Kasumi-1 (cell line): ENCODE measurements around the gene MBD3L1.

Source experiments
- DNase-seq, 2 experiments: peaks; one replicate each; lab custom pipeline; 2025; lab: John Stamatoyannopoulos, UW

Gene MBD3L1

DNA sequence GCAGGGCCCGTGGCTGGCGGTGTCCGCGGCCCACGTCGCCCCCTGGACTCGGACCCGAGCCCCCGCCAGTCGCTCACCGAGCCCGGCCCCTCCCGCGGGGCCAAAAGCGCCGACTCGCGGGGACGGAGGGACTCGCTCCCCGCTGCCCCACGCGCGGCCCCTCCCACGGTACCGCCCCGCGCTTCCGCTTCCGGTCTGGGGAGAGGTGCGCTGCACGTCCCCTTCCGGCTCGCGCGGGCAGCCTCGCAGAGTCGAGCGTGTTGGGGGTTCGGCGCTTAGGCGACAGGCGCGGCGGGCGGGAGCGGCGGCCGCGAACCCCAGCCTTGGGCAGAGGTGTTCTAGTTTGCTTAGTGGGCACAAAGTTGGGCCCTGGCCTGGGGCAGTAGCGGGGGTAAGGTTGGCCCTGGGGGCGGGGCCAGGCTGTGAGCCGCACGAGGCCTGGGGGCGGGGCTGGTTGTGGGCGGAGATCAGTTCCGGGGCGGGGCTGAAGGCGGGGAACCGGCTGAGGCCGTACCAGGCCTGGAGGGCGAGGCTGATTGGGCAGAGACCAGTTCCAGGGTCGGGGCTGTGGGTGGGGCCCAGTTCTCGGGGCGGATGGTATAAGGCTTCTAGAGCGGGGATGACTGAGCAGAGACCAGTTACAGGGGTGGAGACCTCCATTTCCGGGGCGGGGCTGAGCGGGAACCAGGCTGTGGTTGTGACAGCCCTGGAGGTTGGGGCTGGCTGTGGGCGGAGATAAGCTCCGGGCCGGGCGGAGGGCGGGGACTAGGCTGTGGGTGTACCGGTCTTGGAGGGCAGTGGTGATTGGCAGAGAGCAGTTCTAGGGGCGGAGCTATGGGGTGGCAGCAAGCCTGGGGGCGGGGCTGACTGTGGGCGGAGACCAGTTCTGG, at the start of gene MBD3L1, which contains the start of gene ZNF558:
Gene MBD3L1 (plus strand): TSS at position 246 of the 890 bp plus-strand sequence. CDS start 10,302 bp downstream, outside the sequence.
Gene ZNF558 (minus strand): TSS at position 173 of the 890 bp plus-strand sequence. CDS start 9,645 bp downstream, outside the sequence.
- DNase-seq: peak; percentile 95 to 96

DNA sequence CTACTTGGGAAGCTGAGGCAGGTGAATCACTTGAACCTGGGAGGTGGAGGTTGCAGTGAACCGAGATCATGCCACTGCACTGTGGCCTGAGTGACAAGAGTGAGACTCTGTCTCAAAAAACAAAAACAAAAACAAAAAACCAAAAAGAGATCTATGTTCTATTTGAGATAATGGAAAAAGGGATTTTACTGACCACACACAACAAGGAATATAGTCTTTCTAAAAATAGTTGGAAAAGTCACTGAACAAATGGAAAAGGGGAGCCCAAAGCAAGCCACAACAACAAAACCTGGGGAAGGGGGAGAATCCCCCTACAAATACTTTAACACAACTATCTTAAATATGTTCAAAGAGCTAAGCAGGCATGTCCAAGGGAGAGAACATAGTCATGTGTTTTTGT, 37.4 kb upstream of the MBD3L1 start:
- no peak for DNase-seq

DNA sequence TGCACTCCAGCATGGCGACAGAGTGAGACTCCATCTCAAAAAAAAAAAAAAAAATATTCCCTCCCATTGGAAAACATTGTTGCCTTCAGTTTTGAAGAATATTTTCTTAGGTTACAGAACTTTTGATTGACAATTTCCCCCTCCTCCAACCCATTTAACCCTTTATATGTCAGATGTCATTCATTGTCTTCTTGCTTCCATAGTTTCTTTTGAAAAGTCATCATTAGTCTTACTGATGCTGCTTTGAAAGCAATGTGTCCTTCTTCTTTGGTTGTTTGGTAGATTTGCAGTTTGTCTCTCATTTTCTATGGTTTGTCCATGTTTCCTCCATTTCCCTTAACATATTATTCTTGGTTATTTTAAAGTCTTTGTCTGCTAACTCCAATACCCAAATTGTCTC, 25.5 kb upstream of the MBD3L1 start:
- no peak for DNase-seq

DNA sequence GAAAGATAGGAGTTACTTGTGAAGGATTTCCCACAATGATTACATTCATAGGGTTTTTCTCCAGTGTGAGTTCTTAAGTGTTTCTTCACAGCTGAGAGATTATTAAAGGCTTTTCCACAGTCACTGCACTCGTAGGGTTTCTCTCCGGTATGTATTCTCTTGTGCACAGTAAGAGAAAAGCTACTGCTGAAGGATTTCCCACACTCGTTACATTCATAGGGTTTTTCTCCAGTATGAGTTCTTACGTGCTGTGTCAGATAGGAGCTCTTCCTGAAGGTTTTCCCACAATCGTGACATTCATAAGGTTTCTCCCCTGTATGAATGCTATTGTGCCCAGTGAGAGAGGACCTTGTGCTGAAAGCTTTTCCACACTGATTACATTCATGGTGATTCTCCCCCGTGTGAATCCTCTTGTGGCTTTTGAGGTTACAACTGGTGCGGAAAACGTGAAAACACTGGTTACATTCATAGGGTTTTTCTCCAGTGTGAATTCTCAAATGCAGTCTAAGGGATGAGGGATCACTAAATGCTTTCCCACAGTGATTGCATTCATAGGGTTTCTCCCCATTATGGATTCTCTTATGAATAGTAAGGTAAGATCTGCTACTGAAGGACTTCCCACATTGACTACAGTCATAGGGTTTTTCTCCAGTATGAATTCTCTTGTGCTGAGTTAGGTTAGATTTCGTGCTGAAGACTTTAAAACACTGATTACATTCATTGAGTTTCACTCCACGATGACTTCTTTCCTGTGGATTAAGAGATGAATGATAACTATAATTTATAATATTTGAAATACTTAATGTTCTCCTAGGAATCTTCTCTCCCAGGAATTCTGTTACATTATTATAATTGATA, 20.6 kb upstream of the MBD3L1 start:
- DNase-seq: no peak

DNA sequence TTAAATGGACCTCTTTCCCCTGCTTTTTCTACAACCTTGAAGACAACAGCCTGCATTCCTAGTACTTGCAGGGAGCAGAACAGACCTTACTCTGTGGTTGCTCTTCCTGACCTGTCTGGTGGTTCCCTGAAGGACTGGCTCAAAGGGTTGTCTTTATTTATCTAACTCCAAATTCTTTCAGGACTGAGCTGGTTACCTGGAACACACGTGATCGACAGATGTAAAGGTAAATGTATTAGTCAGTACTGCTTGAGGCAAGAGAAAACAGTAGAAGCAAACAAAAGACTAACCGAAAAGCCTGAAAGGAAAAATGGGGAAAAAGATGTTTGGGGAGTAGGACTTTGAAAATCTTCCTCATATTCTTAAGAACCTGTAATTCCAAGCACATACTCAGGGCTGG, 18.0 kb upstream of the MBD3L1 start:
- no peak for DNase-seq

DNA sequence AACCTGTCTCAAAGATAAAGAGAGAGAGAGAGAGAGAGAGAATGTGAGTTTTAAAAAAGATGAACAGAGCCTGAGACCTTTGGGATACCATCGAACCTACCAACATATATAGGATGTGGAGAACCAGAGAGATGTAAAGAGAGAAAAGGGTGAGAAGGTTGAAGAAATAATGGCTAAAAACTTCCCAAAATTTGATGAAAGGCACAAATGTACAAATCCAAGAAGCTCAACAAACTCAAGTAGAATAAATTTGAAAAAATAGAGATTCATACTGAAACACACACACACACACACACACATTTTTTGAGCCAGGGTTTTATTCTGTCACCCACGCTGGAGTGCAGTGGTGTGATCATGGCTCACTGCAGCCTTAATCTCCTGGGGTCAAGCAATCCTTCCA, 16.4 kb upstream of the MBD3L1 start:
- no peak for DNase-seq

DNA sequence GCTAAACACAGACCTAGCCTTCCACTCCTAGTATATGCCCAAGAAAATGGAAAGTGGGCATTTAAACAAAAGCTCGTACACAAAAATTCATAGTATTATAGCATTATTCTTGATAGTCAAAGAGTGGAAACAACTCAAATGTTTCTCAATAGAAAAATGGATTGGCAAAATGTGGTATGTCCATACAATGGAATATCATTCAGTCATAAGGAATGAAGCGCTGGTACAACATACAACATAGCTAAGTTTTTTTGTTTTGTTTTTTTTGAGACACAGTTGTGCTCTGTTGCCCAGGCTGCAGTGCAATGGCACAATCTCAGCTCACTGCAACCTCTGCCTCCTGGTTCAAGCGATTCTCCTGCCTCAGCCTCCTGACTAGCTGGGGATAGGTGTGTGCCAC, 11.9 kb upstream of the MBD3L1 start:
- no peak for DNase-seq

DNA sequence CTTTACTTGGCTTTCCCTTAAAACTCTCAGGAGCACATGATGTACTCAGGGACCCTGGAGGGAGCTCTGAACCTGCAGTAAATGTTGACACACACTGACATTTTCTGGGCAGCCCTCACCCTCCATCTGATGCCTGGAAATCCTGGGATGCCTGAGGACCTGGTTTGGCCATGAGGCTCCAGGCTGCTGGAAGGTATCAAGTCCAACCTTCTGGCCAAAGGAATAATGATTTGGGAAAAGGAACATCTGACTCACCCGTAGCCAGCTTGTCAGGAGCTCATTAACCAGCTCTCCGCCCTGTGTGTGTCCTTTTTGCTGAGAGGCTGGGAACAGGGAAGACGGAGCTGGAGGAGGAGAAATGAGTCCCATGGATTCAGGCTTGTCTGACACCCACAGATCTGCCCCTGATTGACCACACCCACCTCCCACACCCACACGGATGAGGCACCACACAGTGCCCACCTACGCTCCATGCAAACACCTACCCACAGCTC, 10.4 kb upstream of the MBD3L1 start:
- no peak for DNase-seq

DNA sequence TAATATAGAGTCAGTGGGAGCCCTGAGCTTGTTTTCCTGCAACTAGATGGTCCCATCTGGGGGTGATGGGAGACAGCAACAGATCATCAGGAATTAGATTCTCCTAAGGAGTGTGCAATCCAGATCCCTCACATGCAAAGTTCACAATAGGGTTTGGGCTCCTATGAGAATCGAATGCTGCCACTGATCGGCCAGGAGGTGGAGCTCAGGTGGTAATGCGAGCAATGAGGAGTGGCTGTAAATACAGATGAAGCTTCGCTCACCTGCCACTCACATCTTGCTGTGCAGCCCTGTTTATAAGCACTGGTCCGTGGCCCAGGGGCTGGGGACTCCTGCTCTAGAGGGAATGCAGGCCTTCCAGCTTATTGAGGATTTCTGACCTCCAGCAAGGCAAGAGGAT, 5.8 kb upstream of the MBD3L1 start:
- DNase-seq: no peak

DNA sequence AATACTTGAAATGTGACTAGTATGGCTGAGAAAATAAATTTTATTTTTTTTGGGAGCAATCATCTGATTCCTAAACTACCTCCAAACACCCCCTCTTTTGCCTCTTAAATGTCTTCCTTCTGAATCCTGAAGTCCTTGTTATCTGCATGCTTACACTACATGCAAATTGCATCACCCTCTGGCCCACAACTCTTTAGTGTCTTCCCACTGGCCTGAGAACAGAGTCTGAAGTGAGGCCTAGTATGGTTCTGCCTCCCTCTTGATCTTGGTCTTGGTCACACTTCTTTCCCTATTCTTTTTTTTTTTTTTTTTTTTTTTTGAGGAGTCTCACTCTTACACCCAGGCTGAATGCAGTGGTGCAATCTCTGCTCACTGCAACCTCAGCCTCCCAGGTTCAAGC, 4.9 kb upstream of the MBD3L1 start:
- no peak for DNase-seq

DNA sequence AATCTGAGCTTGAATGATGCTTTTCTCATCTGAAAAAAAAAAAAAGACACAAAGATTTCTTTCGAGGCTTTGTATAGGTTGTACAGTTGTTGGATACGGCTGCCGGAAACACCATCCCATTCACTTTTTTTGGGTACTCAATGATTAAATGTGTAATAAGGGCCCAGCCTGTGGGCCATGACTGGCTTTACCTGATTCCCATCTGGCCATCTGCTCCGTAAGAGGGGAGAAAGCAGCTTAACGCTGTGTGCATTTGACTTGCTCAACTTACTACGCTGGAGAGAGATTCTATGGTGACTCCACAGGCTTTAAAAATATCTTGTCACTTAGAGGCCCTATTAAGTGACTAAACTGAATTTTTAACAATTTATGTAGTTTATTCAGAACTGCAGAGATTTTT, 804 bp upstream of the MBD3L1 start:
- DNase-seq: no peak

DNA sequence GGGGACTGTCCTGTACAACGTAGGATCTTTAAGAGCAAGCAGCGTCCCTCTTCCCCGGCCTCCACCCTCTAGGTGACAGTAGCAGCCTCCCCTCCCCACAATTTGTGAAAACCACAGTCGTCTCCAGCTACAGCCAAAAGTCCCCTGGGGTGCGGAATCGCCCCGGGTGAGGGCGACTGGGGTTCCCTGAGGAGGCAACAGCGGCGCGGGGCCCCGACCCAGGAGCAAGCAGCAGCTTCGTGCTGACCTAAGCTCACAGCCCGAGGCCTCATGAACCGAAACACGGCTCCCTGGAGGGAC, 395 bp upstream of the MBD3L1 start:
- peak; percentile 50 to 58 for DNase-seq

DNA sequence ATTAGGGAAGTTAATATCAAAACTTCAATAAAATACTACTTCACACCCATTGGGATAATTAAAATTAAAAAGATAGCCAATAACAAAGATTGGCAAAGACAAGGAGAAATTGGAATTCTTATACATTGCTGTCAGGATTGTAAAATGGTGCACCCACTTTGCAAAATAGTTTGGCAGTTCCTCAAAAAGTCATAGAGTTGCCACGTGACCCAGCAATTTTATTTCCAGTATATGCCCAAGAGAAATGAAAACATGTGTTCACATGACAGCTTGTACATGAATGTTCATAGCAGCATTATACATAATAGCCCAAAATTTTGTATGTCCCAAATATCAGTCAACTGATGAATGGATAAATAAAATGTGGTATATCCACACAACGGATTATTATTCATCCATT, 3.3 kb downstream of the MBD3L1 start:
- DNase-seq: no peak

DNA sequence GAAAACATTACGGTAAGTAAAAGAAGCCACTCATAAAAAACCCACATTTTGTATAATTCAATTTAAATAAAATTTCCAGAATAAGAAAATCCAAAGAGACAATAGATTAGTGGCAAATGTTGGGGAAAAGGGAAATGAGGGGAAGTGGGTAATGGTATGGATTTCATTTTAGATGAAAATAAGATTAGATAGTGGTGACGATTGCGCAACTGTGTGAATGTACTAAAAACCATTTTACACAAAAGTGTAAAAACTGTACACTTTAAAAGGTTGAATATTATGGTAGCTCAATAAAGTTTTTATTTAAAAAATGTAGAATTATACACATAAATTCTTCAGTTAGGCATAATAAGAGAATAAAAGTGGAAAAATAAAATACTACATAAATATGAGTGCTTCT, 3.7 kb downstream of the MBD3L1 start:
- DNase-seq: no peak

DNA sequence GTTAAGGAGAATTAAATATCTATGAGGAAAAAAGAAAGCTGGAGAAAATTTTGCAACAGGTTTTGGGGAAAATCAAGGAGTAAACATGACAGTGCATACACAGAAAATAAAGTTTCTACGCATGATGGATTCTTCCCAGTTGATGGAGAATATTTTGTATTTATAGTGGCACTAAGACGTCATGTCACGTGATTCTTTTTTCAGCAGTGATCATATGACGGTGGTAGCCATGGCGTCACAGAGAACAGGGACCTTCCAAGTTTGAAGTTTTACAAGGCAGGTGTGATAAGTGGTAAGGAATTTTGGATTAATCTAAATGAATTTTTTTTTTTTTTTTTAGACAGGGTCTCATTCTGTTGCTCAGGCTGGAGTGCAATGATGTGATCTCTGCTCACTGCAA, 8.5 kb downstream of the MBD3L1 start:
- no peak for DNase-seq

DNA sequence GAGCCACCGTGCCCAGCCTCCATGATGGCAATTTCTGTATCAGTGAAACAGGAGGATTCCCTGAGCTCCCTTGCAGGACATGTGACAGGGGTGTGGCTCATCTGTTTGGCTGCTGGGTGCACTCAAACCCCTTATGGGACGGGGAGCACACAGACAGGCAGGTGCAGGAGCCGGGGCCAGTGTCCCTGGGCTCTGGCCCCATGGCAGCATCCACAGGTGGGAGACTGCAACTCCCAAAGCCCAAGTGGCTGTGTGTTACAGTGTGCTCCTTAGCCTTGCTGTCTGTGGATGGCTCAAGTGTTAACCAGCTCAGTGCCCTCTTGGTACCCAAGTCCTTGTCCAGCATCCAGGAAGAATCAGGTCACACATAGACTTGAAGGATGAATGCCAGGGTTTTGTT, 14.6 kb downstream of the MBD3L1 start:
- DNase-seq: no peak

DNA sequence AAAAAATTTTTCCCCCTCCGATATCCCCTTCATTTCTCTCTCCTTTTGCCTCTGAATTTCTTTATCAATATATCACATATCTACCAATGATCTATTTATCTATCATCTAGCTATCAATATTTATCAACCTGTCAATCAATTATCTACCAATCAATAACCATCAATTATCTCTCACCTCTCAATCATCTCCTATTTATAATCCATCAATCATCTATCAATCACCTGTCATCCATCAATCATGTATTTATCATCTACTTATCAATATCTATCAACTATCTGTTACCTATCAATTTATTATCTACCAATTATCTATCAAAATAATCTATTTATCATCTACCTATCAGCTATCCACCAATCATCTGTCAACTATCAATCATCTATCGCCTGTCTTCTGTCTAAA, 17.1 kb downstream of the MBD3L1 start:
- DNase-seq: no peak

DNA sequence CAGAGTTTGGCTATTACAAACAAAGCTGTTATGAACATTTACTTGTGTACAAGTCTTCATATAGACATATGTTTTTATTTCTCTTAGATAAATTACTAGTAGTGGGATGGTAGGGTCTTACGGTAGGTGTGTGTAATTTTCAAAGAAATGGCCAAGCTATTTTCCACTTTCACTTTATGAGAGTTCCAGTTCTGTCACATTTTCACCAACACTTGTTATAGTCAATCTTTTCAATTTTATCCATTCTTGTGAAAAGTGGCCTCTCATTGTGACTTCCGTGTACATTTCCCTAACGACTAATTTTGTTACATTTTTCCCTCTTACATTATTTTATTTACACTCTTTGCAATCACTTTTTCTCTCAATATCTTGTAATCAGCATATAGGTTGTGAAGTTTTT, 18.3 kb downstream of the MBD3L1 start:
- no peak for DNase-seq

DNA sequence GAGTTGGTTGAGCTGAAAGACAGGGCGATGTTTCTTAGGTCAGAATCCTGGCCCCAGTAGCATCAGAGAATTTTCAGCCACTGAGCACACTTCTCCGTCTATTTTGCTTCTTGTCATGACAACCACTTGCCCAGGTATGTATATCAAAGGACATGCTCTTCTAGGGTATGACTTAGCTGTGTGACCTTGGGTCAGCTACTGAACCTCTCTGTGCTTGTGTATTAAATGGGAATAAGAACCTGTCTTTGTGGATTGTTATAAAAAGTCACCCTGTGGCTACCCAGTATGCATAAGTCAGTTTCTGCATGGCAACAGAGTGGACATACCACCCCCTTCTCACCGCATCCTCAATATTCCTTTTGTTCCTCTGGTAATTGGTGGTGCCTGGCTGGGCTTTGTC, 26.1 kb downstream of the MBD3L1 start:
- no peak for DNase-seq

DNA sequence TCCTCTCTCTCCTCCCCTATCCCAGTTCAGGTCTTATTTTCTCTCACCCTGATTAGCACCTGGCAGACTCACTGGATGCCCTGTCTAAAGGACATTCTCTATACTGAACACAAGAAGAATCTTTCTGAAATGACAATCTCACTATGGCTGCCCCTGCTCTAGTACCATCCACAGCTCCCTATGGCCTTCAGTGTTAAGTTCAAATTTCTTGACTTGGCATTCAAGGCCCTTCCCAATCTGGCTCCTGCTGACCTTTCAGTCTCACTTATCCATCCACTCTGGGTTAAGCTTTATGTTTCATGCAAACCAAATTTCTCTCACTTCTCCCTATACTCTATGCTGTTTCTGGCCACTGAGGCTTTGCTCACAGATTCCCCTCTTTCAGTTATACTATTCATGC, 34.2 kb downstream of the MBD3L1 start:
- DNase-seq: no peak

DNA sequence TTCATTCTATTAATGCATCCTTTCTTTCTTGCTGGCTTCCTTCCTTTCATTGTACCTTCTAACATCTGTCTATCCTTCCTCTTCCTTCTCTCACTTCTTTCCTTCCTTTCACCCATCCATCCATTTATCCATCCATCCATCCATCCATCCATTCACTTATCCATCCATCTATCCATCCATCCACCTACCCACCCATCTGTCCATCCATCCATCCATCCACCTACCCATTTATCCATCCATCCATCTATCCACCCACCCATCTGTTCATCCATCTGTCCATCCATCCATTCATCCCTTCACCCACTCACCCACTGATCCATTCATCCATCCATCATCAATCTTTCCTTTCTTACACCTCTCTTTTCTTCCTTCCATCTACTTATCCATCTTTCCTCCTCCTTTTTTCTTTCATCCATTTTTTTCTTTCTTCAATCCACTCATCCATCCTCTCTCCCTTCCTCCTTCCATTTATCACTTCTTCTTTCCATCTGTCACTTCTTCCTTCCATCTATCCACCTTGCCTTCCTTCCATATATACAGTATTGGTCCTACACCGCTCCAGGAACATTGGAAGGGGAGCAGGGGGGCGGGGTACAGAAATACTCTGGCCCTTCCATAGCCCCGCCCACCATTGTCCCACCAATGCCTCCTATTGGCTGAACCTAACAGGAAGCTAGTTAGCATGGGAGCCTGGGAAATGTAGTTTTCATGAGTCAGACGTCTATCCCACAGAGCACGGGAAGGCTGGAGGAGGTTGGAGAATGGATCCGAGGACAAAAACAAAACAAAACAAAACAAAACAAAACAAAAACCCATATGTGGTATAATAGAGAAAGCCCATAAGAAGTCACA, 45.9 kb downstream of the MBD3L1 start:
- DNase-seq: no peak

DNA sequence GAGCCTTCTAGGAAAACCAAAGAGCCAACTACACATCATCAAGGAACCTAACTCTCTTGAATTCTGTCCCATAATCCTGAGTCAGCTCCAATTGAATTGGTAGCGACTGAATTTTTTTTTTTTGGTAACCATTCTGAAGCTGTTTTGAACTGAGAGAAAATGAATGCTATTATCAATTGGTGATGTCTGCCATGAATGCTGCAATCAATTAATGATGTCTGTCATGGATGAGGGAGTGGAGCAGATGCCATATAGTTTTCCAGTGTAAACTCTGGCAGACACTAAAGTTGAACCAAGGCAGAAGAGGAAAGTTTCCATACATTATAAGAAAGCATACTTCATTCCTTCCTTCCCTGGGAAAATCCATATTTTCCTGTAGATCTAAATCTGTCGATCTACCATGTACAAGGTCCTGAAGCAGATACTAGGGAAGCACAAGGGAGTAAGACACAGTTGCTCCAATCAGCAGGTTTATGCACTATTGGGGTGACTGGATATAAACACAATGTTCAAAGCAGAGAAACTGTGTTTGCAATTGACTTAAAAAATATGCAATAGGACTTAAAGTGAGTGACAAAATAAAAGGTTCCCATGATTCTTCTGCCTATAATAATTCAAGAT, 48.8 kb downstream of the MBD3L1 start:
- DNase-seq: no peak
